GM12875 (cell line): Measurements from ENCODE around the gene PDE6C.

Source experiments
- H3K4me3 ChIP-seq: one replicate; pipeline ENCODE4 v1.5.1; 2011; ENCODE audit warnings: low read depth, low read length, control low read depth
- TF ChIP-seq, protein P1 (sequence below): IDR thresholded peaks from 2 replicates; pipeline ENCODE4 v1.5.1; 2011; ENCODE audit warnings: low read depth, mild to moderate bottlenecking, control low read depth, inconsistent platforms, low read length, moderate library complexity, borderline replicate concordance; ENCODE audit not compliant: insufficient read depth

PDE6C gene

DNA sequence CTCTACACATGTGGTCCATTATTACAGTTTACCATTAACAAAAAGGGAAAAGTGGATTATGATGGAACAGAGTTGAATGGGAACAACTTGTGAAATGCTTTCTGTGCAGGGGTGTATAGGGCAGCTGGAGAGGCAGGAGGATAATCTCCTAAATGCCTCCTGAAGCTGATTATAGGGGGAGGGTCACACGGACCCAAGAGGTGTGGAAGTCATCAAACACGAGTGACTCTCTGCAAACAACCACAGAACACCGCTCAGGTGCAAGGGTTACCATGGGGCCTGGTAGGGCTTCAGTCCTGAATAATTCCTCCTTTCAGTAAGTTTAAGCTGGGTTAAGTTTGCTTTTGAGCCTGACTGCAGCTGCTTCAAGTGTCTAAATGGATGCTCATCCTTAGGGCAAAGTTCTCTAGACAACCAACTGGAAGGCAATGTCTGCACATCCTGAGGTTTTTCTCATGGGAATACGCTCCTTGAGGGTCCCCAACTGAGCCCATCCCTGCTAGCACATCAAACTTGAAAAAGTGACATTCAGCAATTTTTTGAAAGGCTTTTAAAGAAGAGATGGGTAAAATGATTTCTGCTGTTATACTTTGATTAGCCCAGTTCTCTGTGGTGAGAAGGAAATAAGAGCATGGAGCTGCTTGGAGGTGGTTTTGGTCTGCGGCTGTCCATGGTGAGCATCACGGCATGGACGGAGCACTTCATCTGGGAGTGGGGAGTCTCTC, 1.9 kb downstream of the PDE6C start:
- TF ChIP-seq, protein P1, sequence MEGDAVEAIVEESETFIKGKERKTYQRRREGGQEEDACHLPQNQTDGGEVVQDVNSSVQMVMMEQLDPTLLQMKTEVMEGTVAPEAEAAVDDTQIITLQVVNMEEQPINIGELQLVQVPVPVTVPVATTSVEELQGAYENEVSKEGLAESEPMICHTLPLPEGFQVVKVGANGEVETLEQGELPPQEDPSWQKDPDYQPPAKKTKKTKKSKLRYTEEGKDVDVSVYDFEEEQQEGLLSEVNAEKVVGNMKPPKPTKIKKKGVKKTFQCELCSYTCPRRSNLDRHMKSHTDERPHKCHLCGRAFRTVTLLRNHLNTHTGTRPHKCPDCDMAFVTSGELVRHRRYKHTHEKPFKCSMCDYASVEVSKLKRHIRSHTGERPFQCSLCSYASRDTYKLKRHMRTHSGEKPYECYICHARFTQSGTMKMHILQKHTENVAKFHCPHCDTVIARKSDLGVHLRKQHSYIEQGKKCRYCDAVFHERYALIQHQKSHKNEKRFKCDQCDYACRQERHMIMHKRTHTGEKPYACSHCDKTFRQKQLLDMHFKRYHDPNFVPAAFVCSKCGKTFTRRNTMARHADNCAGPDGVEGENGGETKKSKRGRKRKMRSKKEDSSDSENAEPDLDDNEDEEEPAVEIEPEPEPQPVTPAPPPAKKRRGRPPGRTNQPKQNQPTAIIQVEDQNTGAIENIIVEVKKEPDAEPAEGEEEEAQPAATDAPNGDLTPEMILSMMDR: no peak
- no peak overlapping the region for H3K4me3 ChIP-seq

DNA sequence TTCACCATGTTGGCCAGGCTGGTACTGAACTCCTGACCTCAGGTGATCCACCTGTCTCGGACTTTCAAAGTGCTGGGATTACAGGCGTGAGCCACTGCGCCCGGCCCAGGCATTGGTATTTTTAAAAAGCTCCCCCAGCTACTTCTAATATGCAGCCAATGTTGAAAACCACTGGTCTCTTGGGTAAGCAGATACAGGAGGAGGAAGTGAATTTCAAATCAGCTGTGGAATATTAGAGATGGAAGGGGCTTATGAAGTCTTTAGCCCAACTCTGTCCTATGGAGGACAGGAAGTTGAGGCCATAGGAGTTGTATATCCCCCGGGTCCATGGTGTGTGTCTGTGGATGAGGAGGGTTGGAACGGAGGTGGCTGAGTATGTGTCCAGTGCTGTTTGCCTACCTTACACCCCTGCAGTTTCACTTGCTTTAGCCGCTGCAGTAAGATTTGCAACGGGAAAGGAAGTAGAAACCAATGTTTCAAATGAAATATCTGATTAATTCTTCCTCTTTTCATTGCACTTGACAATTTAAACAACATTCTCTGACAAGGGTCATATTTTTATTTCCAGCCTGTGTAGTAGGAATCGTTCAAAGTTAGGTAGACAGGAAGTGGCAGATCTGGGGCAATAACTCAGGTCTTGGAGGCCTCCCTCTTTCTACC, 3.4 kb downstream of the PDE6C start:
- no peak overlapping the region for H3K4me3 ChIP-seq
- TF ChIP-seq, protein P1: no peak

DNA sequence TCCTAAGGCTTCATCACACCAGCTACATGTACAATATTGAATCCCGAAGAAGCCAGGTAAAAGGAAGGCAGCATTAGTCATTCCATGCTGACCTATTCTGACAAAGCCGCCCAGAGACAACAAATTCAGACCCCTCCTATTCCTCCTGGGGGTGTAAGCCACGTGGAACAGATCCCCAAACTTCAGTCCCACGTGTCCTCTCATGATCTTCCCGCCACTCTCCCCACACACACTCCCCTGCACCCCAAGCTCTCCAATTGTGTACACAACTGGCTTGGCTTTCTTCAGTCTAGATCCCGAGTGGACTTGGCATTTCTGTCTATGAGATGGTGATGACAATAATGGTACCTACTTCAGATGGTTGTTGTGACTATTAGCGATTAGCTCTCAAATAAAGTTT, 8.6 kb downstream of the PDE6C start:
- H3K4me3 ChIP-seq: no peak overlapping the region
- TF ChIP-seq, protein P1: no peak

DNA sequence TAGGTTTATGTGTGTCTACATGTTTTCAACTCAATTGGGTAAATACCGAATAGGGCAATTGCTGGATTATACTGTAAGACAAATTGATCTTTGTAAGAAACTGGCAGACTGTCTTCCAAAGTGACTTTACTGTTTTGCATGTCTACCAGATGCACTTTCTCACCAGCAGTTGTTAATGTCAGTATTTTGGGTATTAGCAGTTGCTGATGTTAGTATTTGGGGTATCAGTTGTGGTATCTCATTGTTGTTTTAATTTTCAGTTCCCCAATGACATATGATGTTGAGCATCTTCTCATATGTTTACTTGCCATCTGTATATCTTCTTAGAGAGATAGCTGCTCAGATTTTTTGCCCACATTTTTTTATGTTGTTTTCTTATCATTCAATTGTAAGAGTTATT, 10.6 kb downstream of the PDE6C start:
- no peak overlapping the region for H3K4me3 ChIP-seq
- TF ChIP-seq, protein P1: no peak

DNA sequence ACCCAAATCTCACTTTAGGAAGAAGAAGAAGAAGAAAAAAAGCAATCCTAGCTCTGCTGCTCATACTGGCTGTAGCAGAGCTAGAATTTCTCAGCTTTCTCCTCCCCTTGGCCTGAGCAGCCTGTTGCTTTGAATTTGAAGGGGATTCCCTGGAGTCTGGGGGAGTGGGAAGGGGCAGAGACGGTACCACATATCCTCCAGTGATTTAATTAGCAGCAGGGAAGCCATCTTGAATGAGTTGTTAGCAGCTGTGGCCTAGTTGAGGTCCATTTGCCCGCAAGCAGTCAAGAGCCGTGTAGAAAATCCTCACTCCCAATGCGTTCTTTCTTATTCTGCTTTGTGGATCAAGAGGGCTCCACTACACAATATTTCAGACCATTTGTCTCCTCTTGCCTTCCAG, 16.5 kb downstream of the PDE6C start:
- TF ChIP-seq, protein P1: no peak
- H3K4me3 ChIP-seq: no peak overlapping the region

DNA sequence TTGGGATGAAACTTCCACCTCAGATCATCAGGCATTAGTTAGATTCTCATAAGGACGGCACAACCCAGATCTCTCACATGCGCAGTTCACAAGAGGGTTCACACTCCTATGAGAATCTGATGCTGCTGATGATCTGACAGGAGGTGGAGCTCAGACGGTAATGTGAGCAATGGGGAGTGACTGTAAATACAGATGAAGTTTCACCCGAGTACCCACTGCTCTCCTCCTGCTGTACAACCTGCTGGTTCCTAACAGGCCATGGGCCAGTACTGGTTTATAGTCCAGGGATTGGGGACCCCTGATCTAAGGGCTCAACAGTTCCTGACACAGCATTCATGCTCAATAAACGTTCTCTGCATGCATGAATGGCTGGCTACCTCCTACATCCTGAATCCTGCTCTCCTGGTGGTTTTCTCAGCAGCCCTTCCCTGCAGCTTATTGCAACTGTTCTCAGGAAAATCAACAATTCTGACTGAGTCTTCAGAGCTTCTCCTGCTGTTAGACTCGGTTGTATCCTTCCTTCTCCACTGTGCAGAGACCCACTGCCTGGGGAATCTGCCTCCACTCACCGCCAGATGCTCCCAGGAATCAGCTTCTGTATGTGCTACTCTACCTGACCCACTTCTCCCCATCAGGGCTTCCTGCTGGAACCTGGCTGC, 17.4 kb downstream of the PDE6C start:
- TF ChIP-seq, protein P1: no peak
- no peak overlapping the region for H3K4me3 ChIP-seq
